Measurements from ENCODE around the gene KCNC1.
A peak's percentile ranks its signal among the peaks of the same experiment; 100 is the strongest.

KCNC1 gene

DNA sequence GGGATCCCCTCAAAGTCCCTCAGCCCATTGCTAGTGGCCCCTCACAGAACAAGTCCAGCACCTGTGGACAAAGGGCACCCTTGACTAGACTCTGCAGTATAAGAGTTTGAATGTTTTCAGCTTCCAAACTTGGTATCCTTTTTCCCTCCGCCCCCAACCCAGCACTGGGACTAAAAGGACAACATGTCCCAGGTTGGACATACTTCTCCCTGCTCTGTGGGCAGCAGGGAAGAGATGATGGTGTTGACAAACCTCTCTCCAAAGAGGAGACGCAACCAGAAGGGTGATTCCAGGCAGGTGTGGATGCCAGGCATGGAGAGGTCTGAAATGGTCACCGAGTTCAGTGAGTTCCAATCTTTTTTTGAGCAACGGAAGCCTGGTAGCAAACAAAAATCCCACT is 19.7 kb upstream of the KCNC1 start:
- DNase-seq (ENCODE audit: low read depth in 2 of 2) = no peak

- DNase-seq (ENCODE audit: low read depth in 2 of 2) = no peak
Observed at GRCh38 chr11:17716807-17717206, 17.8 kb upstream of the KCNC1 start.

GRCh38 chr11:17718015-17718414 is 16.6 kb upstream of the KCNC1 start:
- no peak for DNase-seq (ENCODE audit: low read depth in 2 of 2)

DNA sequence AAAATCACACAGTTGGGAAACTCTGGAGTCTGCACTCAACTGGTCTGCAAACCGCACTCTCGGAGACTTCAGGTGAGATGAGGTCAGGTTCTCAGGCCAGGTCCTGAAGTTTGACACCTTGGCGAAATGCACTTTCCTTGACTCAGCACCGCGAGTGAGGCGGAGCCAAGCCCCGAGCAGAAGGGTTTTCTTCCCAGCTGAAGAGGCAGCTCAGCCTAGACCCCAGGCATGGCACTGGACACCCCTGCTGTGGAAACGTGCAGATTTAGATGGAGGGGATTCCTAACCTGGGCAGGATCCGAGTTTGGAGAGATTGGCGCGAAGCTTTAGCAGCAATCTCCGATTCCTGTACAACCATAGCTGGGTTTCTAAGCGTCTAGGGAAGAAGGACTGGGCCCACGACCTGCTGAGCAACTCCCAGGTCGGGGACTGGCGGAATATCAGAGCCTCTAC is 16.0 kb upstream of the KCNC1 start:
- DNase-seq (ENCODE audit: low read depth in 2 of 2) = no peak

DNA sequence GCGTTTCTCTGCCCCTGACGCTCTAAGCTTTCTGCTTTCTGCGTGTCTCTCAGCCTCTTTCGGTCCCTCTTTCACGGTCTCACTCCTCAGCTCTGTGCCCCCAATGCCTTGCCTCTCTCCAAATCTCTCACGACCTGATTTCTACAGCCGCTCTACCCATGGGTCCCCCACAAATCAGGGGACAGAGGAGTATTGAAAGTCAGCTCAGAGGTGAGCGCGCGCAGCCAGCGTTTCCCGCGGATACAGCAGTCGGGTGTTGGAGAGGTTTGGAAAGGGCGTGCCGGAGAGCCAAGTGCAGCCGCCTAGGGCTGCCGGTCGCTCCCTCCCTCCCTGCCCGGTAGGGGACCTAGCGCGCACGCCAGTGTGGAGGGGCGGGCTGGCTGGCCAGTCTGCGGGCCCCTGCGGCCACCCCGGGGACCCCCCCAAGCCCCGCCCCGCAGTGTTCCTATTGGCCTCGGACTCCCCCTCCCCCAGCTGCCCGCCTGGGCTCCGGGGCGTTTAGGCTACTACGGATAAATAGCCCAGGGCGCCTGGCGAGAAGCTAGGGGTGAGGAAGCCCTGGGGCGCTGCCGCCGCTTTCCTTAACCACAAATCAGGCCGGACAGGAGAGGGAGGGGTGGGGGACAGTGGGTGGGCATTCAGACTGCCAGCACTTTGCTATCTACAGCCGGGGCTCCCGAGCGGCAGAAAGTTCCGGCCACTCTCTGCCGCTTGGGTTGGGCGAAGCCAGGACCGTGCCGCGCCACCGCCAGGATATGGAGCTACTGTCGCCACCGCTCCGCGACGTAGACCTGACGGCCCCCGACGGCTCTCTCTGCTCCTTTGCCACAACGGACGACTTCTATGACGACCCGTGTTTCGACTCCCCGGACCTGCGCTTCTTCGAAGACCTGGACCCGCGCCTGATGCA is 15.3 kb upstream of the KCNC1 start, which contains the start of gene MYOD1:
Gene MYOD1, plus strand, starts transcription at position 544 of the 910 bp plus-strand sequence. Its CDS starts 212 bp downstream, at position 756.
- DNase-seq (ENCODE audit: low read depth in 2 of 2) = no peak

GRCh38 chr11:17719938-17720795 is 14.4 kb upstream of the KCNC1 start:
- DNase-seq (ENCODE audit: low read depth in 2 of 2) = no peak

DNA sequence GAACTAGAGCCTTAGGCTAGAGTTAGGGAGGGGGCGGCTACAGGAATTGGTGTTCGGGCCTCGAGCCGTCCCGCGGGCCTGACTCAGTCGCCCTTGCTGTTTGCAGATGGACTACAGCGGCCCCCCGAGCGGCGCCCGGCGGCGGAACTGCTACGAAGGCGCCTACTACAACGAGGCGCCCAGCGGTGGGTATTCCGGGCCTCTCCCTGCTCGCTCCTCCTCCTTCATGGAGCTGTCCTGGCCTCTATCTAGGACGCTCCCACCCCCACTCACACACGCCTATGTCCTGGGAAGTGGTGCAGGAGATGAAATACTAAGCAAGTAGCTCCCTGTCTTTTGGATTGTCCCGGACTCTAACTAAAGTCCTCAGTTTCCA is 13.8 kb upstream of the KCNC1 start:
- no peak for DNase-seq (ENCODE audit: low read depth in 2 of 2)

DNA sequence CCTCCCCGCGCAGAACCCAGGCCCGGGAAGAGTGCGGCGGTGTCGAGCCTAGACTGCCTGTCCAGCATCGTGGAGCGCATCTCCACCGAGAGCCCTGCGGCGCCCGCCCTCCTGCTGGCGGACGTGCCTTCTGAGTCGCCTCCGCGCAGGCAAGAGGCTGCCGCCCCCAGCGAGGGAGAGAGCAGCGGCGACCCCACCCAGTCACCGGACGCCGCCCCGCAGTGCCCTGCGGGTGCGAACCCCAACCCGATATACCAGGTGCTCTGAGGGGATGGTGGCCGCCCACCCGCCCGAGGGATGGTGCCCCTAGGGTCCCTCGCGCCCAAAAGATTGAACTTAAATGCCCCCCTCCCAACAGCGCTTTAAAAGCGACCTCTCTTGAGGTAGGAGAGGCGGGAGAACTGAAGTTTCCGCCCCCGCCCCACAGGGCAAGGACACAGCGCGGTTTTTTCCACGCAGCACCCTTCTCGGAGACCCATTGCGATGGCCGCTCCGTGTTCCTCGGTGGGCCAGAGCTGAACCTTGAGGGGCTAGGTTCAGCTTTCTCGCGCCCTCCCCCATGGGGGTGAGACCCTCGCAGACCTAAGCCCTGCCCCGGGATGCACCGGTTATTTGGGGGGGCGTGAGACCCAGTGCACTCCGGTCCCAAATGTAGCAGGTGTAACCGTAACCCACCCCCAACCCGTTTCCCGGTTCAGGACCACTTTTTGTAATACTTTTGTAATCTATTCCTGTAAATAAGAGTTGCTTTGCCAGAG is 13.2 kb upstream of the KCNC1 start:
- DNase-seq (ENCODE audit: low read depth in 2 of 2) = no peak

- no peak for DNase-seq (ENCODE audit: low read depth in 2 of 2)
Observed at GRCh38 chr11:17722000-17722643, 12.5 kb upstream of the KCNC1 start.

DNA sequence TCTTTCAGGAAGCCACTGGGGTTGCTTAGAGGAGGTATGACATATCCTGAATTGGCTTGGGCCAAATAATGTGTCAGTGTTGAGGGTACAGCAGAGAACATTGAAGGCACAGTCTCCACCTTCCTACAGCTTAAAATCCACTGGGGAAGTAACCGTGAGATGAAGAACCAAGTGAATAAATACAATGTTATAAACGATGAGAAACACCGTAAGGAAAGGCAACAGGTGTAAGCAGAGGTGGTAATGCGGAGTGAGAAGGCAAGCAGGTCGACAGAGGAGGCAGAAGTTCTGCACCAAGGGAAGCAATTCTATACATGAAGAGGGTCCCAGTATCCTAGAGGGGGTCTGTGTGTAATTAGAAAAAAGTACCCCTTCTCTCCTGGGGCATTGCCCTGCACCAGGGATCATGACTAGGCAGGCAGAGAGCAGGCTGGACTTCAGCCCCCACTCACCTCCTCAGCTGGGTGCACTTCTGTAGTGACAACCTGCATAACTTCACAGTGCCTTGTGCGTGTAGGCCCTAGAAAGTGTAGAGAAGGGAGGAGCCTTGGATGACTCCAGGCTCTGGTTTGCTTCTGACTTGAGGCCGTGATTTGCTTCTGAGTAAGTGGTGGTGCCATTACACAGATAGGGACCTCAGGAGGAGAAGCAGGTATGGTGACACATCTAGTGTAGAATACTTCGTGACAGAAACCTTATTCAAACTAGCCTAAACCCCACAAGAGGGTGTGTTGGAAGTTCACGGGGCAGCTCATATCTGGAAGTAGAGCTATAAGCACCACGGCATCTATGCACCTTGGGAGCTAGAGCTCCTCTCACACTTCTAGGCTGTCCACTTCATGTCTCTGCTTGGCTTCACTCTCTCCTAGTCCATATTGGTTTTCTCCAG is 10.3 kb upstream of the KCNC1 start:
- no peak for DNase-seq (ENCODE audit: low read depth in 2 of 2)

DNA sequence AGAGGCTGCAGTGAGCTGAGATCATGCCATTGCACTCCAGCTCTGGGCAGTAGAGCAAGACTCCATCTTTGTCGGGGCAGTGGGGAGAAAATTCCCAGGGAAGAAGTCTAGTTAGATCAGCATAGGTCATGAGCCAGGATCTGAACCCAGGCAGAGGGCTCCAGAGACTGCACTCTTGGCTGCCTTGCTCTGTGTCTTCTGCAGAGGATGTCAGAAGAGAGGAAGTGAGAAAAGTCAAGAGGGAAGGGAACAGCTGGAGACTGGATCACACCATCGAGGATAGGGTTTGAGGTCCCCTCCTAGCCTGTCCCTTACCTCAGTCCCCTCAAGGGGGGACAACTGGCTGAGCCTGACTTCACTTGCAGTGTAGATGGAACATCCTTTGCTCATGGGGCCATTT is 9.4 kb upstream of the KCNC1 start:
- DNase-seq (ENCODE audit: low read depth in 2 of 2) = no peak

GRCh38 chr11:17730137-17730536 is 4.4 kb upstream of the KCNC1 start:
- no peak for DNase-seq (ENCODE audit: low read depth in 2 of 2)

GRCh38 chr11:17730608-17731462 is 3.7 kb upstream of the KCNC1 start:
- peak; percentile 46 to 48 for DNase-seq (ENCODE audit: low read depth in 2 of 2)

GRCh38 chr11:17733261-17733660 is 1.3 kb upstream of the KCNC1 start:
- no peak for DNase-seq (ENCODE audit: low read depth in 2 of 2)

GRCh38 chr11:17734986-17735817 is 621 bp downstream of the KCNC1 start:
- peak; percentile 31 to 34 for DNase-seq (ENCODE audit: low read depth in 2 of 2)

GRCh38 chr11:17735818-17736578 is 1.4 kb downstream of the KCNC1 start:
- no peak for DNase-seq (ENCODE audit: low read depth in 2 of 2)

DNA sequence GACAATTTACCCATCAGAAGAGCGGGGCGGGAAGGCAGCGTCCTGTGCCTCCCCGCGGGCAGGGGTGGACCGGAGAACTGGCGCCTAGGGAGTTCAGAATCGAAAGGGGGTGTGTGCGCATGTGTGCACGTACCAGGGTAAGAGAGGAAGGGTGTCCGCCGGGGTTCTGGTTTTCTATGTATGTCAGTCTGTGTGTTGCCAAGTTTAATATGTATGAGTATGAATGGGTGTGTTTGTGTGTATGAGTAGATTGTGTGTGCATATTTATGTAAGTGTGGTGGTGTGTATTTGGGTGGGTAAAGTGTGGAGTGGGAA is 2.0 kb downstream of the KCNC1 start:
- no peak for DNase-seq (ENCODE audit: low read depth in 2 of 2)
